Activated CD8-positive, alpha-beta memory T cell treated with anti-CD3 and anti-CD28 coated beads for 4 hours (primary cell): ENCODE measurements around the gene LAX1.

Experiments
- DNase-seq, 2 donors: peaks; one replicate each; pipeline ENCODE4 v3.0.0-alpha.2; 2020; ENCODE audit warnings: low read depth in 2 of 2

The LAX1 gene

DNA sequence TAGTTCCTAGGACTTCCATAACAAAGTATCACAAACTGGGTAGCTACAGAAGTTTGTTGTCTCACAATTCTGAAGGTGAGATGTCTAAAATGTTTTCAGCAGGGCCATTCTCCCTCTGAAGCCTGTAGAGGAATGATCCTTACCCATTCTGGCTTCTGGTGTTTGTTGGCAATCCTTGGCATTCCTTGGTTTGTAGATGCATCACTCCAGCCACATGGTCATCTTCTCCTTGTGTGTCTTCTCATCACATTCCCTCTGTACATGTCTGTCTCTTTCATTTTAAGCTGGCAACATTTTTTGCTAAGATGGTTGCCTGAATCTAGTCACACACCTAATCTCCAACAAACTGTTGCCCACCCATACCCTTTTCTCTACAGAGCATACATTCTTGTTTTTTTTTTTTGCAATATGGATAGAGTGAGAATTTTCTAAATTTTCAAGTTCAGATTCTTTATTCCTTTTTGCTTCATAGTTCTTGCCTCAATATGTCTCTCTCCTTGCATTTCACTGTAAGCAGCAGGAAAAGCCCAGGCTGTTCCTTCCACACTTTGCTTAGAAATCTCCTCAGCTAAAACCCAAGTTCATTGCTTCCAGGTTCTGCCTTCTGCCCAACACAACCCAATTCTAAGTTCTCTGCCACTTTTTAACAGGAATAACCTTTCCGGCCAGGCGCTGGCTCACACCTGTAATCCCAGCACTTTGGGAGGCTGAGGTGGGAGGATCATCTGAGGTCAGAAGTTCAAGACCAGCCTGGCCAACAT is 48.8 kb downstream of the LAX1 start:
- DNase-seq, result no peak

DNA sequence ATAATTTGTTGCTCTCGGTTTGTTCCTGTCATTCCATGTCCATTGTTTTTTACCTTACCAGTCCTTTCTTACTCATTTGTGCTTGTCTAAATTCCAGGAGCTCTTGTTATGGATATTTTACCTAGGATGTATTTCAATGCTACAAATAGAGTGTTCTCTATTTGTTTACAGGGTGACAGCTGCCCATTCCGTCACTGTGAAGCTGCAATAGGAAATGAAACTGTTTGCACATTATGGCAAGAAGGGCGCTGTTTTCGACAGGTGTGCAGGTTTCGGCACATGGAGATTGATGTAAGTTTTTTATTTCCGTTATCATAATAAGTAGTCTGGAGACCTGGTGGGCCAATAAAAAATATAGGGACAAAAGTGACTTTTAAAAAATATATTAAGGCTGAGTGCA is 53.4 kb downstream of the LAX1 start:
- no peak for DNase-seq

DNA sequence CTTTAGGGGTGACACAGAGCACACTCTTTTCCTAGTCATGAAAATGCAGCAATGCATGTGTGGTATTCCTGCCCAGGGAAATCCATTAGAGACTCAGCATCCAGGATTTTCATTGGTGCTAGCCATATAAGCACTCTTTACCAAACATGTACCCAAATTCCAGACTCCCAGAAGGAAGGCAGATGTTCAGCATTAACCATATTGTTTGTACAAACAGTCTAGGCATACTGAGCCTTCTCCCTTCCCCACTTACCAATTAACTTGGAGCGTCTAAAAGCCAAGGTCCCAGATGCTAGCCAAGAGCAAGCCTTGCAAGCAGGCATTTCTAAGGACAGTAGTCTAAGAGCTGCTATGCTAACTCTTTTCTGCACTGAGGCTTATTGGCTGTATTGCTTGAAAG is 58.3 kb downstream of the LAX1 start:
- DNase-seq, result no peak
